ENCODE results near the gene TRAF2. TPM values are rescaled to one million over a fixed set of nuclear protein-coding genes. Genes with fewer than 3 reads are reported as not detected.
A peak's percentile ranks its signal among the peaks of the same experiment; 100 is the strongest.

TRAF2 gene
- total and polyA plus RNA-seq, 9 of the 15 experiments (the other 6 are each of a cell fraction or from before 2014, with no cell fraction given): 0.24 to 45.2 (median 18.0) TPM

GRCh38 chr9:136849038-136849959, 37.0 kb upstream of the TRAF2 start, which contains the start of gene PHPT1 (continued):
- TF ChIP-seq TFAP4 (CRISPR knock-in tag; IDR thresholded peaks at IDR 0.05; ENCODE audit: borderline replicate concordance) (peak; percentile 56), THAP12 (CRISPR knock-in tag; IDR thresholded peaks at IDR 0.05) (peak; percentile 76; the same call in 1 of the 2 replicates), YY1 (IDR thresholded peaks at IDR 0.05; ENCODE audit: borderline replicate concordance in 1 of 3, control insufficient read depth in 1 of 3, extremely low read depth in 1 of 3, insufficient read depth in 3 of 3, insufficient read length in 1 of 3, insufficient replicate concordance in 2 of 3, low read depth in 1 of 3, low read length in 2 of 3) (peak; percentile 47 to 91 (median 84)), NFYB (IDR thresholded peaks at IDR 0.05; ENCODE audit: extremely low read depth, insufficient read length) (peak; percentile 90), POLR2AphosphoS5 (IDR thresholded peaks at IDR 0.05; ENCODE audit: control insufficient read depth, insufficient read depth, low read depth, low read length) (peak; percentile 88; the same call in 1 of the 2 replicates), ZNF239 (CRISPR knock-in tag; IDR thresholded peaks at IDR 0.05) (no peak), TEAD1 (CRISPR knock-in tag; IDR thresholded peaks at IDR 0.05) (peak in 1 of 2 experiments; percentile 76; a peak in 2 of 4 replicates), NR4A1 (CRISPR knock-in tag; IDR thresholded peaks at IDR 0.05) (no peak), NR4A1 (tag; IDR thresholded peaks at IDR 0.05) (no peak), PHF21A (IDR thresholded peaks at IDR 0.05; ENCODE audit: borderline replicate concordance, low read depth) (peak; percentile 88), HOXB6 (CRISPR knock-in tag; IDR thresholded peaks at IDR 0.05; ENCODE audit: borderline replicate concordance) (no peak), USF1 (CRISPR knock-in tag; IDR thresholded peaks at IDR 0.05) (peak; percentile 89), MECOM (CRISPR knock-in tag; IDR thresholded peaks at IDR 0.05) (no peak), ETS2 (tag; IDR thresholded peaks at IDR 0.05; ENCODE audit: borderline replicate concordance, poor library complexity, severe bottlenecking) (no peak), ESRRB (CRISPR knock-in tag; IDR thresholded peaks at IDR 0.05; ENCODE audit: borderline replicate concordance) (no peak), RAD21 (CRISPR knock-in tag; conservative IDR thresholded peaks at IDR 0.05 in 1 of 2, IDR thresholded peaks at IDR 0.05 in 1 of 2) (no peak), CTBP1 (IDR thresholded peaks at IDR 0.05; ENCODE audit: borderline replicate concordance) (peak; percentile 84), GTF2F1 (IDR thresholded peaks at IDR 0.05; ENCODE audit: low read depth, low read length) (peak; percentile 17; the same call in 1 of the 2 replicates), PML (IDR thresholded peaks at IDR 0.05; ENCODE audit: low read length) (peak; percentile 50; the same call in 1 of the 2 replicates), RB1 (IDR thresholded peaks at IDR 0.05; ENCODE audit: low read depth) (peak; percentile 74), CHD4 (IDR thresholded peaks at IDR 0.05; ENCODE audit: insufficient read depth, insufficient replicate concordance, low read depth, low read length, poor library complexity, severe bottlenecking) (no peak), BRF1 (IDR thresholded peaks at IDR 0.05; ENCODE audit: borderline replicate concordance, extremely low read depth, insufficient read length) (no peak)
